ENCODE measurements around the gene ALDH1L1. TPM values are rescaled to one million over a fixed set of nuclear protein-coding genes. Genes with fewer than 3 reads are reported as not detected.

ALDH1L1 gene
- polyA plus RNA-seq, 2 donors = 3.6 to 5.0 TPM

GRCh38 chr3:126131881-126132750, 48.3 kb downstream of the ALDH1L1 start:
- H3K4me1 ChIP-seq (ENCODE audit: control insufficient read depth in 2 of 2, insufficient read depth in 2 of 2, low read length in 1 of 2) = peaks cover 0 to 16% of the 10 kb centered on the region in 2 donors
- no peaks in the 10 kb centered on the region for H3K36me3 ChIP-seq (ENCODE audit: control insufficient read depth in 2 of 2, insufficient read depth in 2 of 2, low read length in 1 of 2)
- H3K9me3 ChIP-seq (ENCODE audit: control insufficient read depth in 2 of 2, insufficient read depth in 1 of 2, low read depth in 1 of 2, low read length in 1 of 2) = no peaks in the 10 kb centered on the region
- H3K4me3 ChIP-seq (ENCODE audit: low read depth in 1 of 2, low read length in 2 of 2) = no peak overlapping the region
- 72 to 84% methylated on average over 16 of the region's 16 CpGs for WGBS, 2 donors
- H3K27me3 ChIP-seq (ENCODE audit: control insufficient read depth in 1 of 2, insufficient read depth in 2 of 2, low read length in 2 of 2) = no peaks in the 10 kb centered on the region
- no peak overlapping the region for H3K27ac ChIP-seq (ENCODE audit: low read depth in 2 of 2, low read length in 1 of 2)

- no peaks in the 10 kb centered on the region for H3K36me3 ChIP-seq (ENCODE audit: control insufficient read depth in 2 of 2, insufficient read depth in 2 of 2, low read length in 1 of 2)
- no peaks in the 10 kb centered on the region for H3K27me3 ChIP-seq (ENCODE audit: control insufficient read depth in 1 of 2, insufficient read depth in 2 of 2, low read length in 2 of 2)
- H3K4me3 ChIP-seq (ENCODE audit: low read depth in 1 of 2, low read length in 2 of 2) = no peak overlapping the region
- no peaks in the 10 kb centered on the region for H3K9me3 ChIP-seq (ENCODE audit: control insufficient read depth in 2 of 2, insufficient read depth in 1 of 2, low read depth in 1 of 2, low read length in 1 of 2)
- WGBS, 2 donors = 87 to 93% methylated on average over 18 to 19 of the region's 19 CpGs
- no peak overlapping the region for H3K27ac ChIP-seq (ENCODE audit: low read depth in 2 of 2, low read length in 1 of 2)
- peaks cover 0 to 16% of the 10 kb centered on the region in 2 donors for H3K4me1 ChIP-seq (ENCODE audit: control insufficient read depth in 2 of 2, insufficient read depth in 2 of 2, low read length in 1 of 2)
Observed at GRCh38 chr3:126130981-126131745, 49.2 kb downstream of the ALDH1L1 start.

GRCh38 chr3:126130081-126130855, 50.1 kb downstream of the ALDH1L1 start:
- Histone ChIP-seq H3K27ac (ENCODE audit: low read depth in 2 of 2, low read length in 1 of 2) (no peak overlapping the region), H3K9me3 (ENCODE audit: control insufficient read depth in 2 of 2, insufficient read depth in 1 of 2, low read depth in 1 of 2, low read length in 1 of 2) (no peaks in the 10 kb centered on the region), H3K4me3 (ENCODE audit: low read depth in 1 of 2, low read length in 2 of 2) (no peak overlapping the region), H3K4me1 (ENCODE audit: control insufficient read depth in 2 of 2, insufficient read depth in 2 of 2, low read length in 1 of 2) (peaks cover 0 to 16% of the 10 kb centered on the region in 2 donors), H3K36me3 (ENCODE audit: control insufficient read depth in 2 of 2, insufficient read depth in 2 of 2, low read length in 1 of 2) (no peaks in the 10 kb centered on the region), H3K27me3 (ENCODE audit: control insufficient read depth in 1 of 2, insufficient read depth in 2 of 2, low read length in 2 of 2) (no peaks in the 10 kb centered on the region)
- WGBS, 2 donors = 61 to 70% methylated on average over 15 of the region's 15 CpGs

GRCh38 chr3:126129398-126129891, 50.9 kb downstream of the ALDH1L1 start:
- Histone ChIP-seq H3K36me3 (ENCODE audit: control insufficient read depth in 2 of 2, insufficient read depth in 2 of 2, low read length in 1 of 2) (no peaks in the 10 kb centered on the region), H3K4me1 (ENCODE audit: control insufficient read depth in 2 of 2, insufficient read depth in 2 of 2, low read length in 1 of 2) (peaks cover 0 to 16% of the 10 kb centered on the region in 2 donors), H3K27ac (ENCODE audit: low read depth in 2 of 2, low read length in 1 of 2) (peak overlapping the region in 1 of 2 donors; percentile 6), H3K27me3 (ENCODE audit: control insufficient read depth in 1 of 2, insufficient read depth in 2 of 2, low read length in 2 of 2) (no peaks in the 10 kb centered on the region), H3K4me3 (ENCODE audit: low read depth in 1 of 2, low read length in 2 of 2) (no peak overlapping the region), H3K9me3 (ENCODE audit: control insufficient read depth in 2 of 2, insufficient read depth in 1 of 2, low read depth in 1 of 2, low read length in 1 of 2) (no peaks in the 10 kb centered on the region)
- 52 to 63% methylated on average over 16 of the region's 16 CpGs for WGBS, 2 donors

GRCh38 chr3:126128504-126129397, 51.6 kb downstream of the ALDH1L1 start:
- no peak overlapping the region for H3K27ac ChIP-seq (ENCODE audit: low read depth in 2 of 2, low read length in 1 of 2)
- 82 to 84% methylated on average over 13 of the region's 13 CpGs for WGBS, 2 donors
- H3K27me3 ChIP-seq (ENCODE audit: control insufficient read depth in 1 of 2, insufficient read depth in 2 of 2, low read length in 2 of 2) = no peaks in the 10 kb centered on the region

GRCh38 chr3:126127904-126128303, 52.5 kb downstream of the ALDH1L1 start:
- WGBS, 2 donors = 78 to 90% methylated on average over 7 of the region's 7 CpGs
- H3K4me3 ChIP-seq (ENCODE audit: low read depth in 1 of 2, low read length in 2 of 2) = no peak overlapping the region
- H3K4me1 ChIP-seq (ENCODE audit: control insufficient read depth in 2 of 2, insufficient read depth in 2 of 2, low read length in 1 of 2) = peaks cover 0 to 16% of the 10 kb centered on the region in 2 donors
- H3K27ac ChIP-seq (ENCODE audit: low read depth in 2 of 2, low read length in 1 of 2) = no peak overlapping the region
- no peaks in the 10 kb centered on the region for H3K27me3 ChIP-seq (ENCODE audit: control insufficient read depth in 1 of 2, insufficient read depth in 2 of 2, low read length in 2 of 2)
- H3K9me3 ChIP-seq (ENCODE audit: control insufficient read depth in 2 of 2, insufficient read depth in 1 of 2, low read depth in 1 of 2, low read length in 1 of 2) = no peaks in the 10 kb centered on the region
- no peaks in the 10 kb centered on the region for H3K36me3 ChIP-seq (ENCODE audit: control insufficient read depth in 2 of 2, insufficient read depth in 2 of 2, low read length in 1 of 2)

More at GRCh38 chr3:126128504-126129397, 51.6 kb downstream of the ALDH1L1 start:
- H3K9me3 ChIP-seq (ENCODE audit: control insufficient read depth in 2 of 2, insufficient read depth in 1 of 2, low read depth in 1 of 2, low read length in 1 of 2) = no peaks in the 10 kb centered on the region
- no peaks in the 10 kb centered on the region for H3K36me3 ChIP-seq (ENCODE audit: control insufficient read depth in 2 of 2, insufficient read depth in 2 of 2, low read length in 1 of 2)
- peaks cover 0 to 16% of the 10 kb centered on the region in 2 donors for H3K4me1 ChIP-seq (ENCODE audit: control insufficient read depth in 2 of 2, insufficient read depth in 2 of 2, low read length in 1 of 2)
- H3K4me3 ChIP-seq (ENCODE audit: low read depth in 1 of 2, low read length in 2 of 2) = no peak overlapping the region

GRCh38 chr3:126127452-126127851, 52.9 kb downstream of the ALDH1L1 start:
- H3K27ac ChIP-seq (ENCODE audit: low read depth in 2 of 2, low read length in 1 of 2) = no peak overlapping the region
- H3K4me1 ChIP-seq (ENCODE audit: control insufficient read depth in 2 of 2, insufficient read depth in 2 of 2, low read length in 1 of 2) = peaks cover 0 to 16% of the 10 kb centered on the region in 2 donors
- H3K9me3 ChIP-seq (ENCODE audit: control insufficient read depth in 2 of 2, insufficient read depth in 1 of 2, low read depth in 1 of 2, low read length in 1 of 2) = no peaks in the 10 kb centered on the region
- H3K4me3 ChIP-seq (ENCODE audit: low read depth in 1 of 2, low read length in 2 of 2) = no peak overlapping the region
- no peaks in the 10 kb centered on the region for H3K36me3 ChIP-seq (ENCODE audit: control insufficient read depth in 2 of 2, insufficient read depth in 2 of 2, low read length in 1 of 2)
- H3K27me3 ChIP-seq (ENCODE audit: control insufficient read depth in 1 of 2, insufficient read depth in 2 of 2, low read length in 2 of 2) = no peaks in the 10 kb centered on the region
- 83 to 89% methylated on average over 10 of the region's 10 CpGs for WGBS, 2 donors

GRCh38 chr3:126126811-126127431, 53.5 kb downstream of the ALDH1L1 start:
- Histone ChIP-seq H3K27me3 (ENCODE audit: control insufficient read depth in 1 of 2, insufficient read depth in 2 of 2, low read length in 2 of 2) (no peaks in the 10 kb centered on the region), H3K36me3 (ENCODE audit: control insufficient read depth in 2 of 2, insufficient read depth in 2 of 2, low read length in 1 of 2) (no peaks in the 10 kb centered on the region), H3K4me1 (ENCODE audit: control insufficient read depth in 2 of 2, insufficient read depth in 2 of 2, low read length in 1 of 2) (peaks cover 0 to 16% of the 10 kb centered on the region in 2 donors), H3K27ac (ENCODE audit: low read depth in 2 of 2, low read length in 1 of 2) (no peak overlapping the region), H3K4me3 (ENCODE audit: low read depth in 1 of 2, low read length in 2 of 2) (no peak overlapping the region), H3K9me3 (ENCODE audit: control insufficient read depth in 2 of 2, insufficient read depth in 1 of 2, low read depth in 1 of 2, low read length in 1 of 2) (no peaks in the 10 kb centered on the region)
- 82 to 83% methylated on average over 10 of the region's 10 CpGs for WGBS, 2 donors
